B cell (primary cell): ENCODE results near the gene ZNF521. TPM values are rescaled to one million over a fixed set of nuclear protein-coding genes. Genes with fewer than 3 reads are reported as not detected.

Experiments
- ATAC-seq: fragments of 200-7000 bp; cut with Tn5 transposase; one replicate; pipeline ENCODE4 v1.10.0; 2021; ENCODE audit warnings: low read depth, mild to moderate bottlenecking, moderate number of reproducible peaks, moderate library complexity
- CTCF ChIA-PET: fragments of 350-600 bp; sonication (Branson Sonifier 250); formaldehyde crosslinking; loops from one replicate; lab custom pipeline; 2021; ENCODE audit warnings: antibody characterized with exemption, inconsistent platforms; lab: Charles Lee
- POLR2A ChIA-PET: fragments of 350-600 bp; sonication (Branson Sonifier 250); formaldehyde crosslinking; loops from one replicate; lab custom pipeline; 2021; ENCODE audit warnings: antibody characterized with exemption; lab: Charles Lee
- DNase-seq: peaks from one replicate; pipeline ENCODE4 v3.0.0; 2013
- H2AFZ ChIP-seq: 2 replicates; pipeline ENCODE4 v1.6.1; 2012; ENCODE audit warnings: mild to moderate bottlenecking, low read depth, low read length; ENCODE audit not compliant: insufficient read depth, poor library complexity, severe bottlenecking
- H3K27ac ChIP-seq, 2 donors: 1 replicate in 1 of 2; 2 replicates in 1 of 2; pipeline ENCODE4 v1.5.1; 2012 to 2013; ENCODE audit warnings: low read length in 2 of 2, mild to moderate bottlenecking in 2 of 2, moderate library complexity in 1 of 2
- H3K27me3 ChIP-seq, 4 experiments: fragments of 200-600 bp in 1 of 4; sonication (generic) in 1 of 4; replicated peaks in 1 of 4; 1 replicate in 2 of 4; 2 replicates in 2 of 4; pipeline versions ENCODE4 v1.6.1 to v1.7.0; 2013 to 2016; ENCODE audit warnings: low read length in 3 of 4, mild to moderate bottlenecking in 2 of 4, mixed read lengths in 1 of 4, moderate library complexity in 1 of 4; ENCODE audit not compliant: insufficient read depth in 4 of 4, control insufficient read depth in 3 of 4; ENCODE audit errors: control extremely low read depth in 1 of 4
- H3K36me3 ChIP-seq, 2 experiments: replicated peaks in 1 of 2; 1 replicate in 1 of 2; 2 replicates in 1 of 2; pipeline versions ENCODE4 v1.6.1 to v1.7.1; 2013; ENCODE audit warnings: low read length in 1 of 2; ENCODE audit not compliant: insufficient read depth in 2 of 2, control insufficient read depth in 1 of 2; ENCODE audit errors: control extremely low read depth in 1 of 2, extremely low read depth in 1 of 2
- H3K4me1 ChIP-seq, 2 donors: fragments of 200-600 bp in 1 of 2; sonication (generic) in 1 of 2; 1 replicate in 1 of 2; 2 replicates in 1 of 2; pipeline versions ENCODE4 v1.5.1 to v1.6.1; 2013 to 2017; ENCODE audit warnings: low read length in 2 of 2; ENCODE audit not compliant: control insufficient read depth in 2 of 2, insufficient read depth in 2 of 2
- H3K4me2 ChIP-seq: replicated peaks from 2 replicates; pipeline ENCODE3; 2012; ENCODE audit warnings: mild to moderate bottlenecking, low read depth, low read length; ENCODE audit not compliant: poor library complexity, severe bottlenecking
- H3K4me3 ChIP-seq, 5 experiments: fragments of 200-600 bp in 1 of 5; sonication (generic) in 1 of 5; 1 replicate in 3 of 5; 2 replicates in 2 of 5; pipeline versions ENCODE4 v1.5.1 to v1.7.0; 2011 to 2016; ENCODE audit warnings: low read length in 4 of 5, mild to moderate bottlenecking in 4 of 5, low read depth in 2 of 5, control low read depth in 1 of 5, moderate library complexity in 1 of 5; ENCODE audit not compliant: insufficient read depth in 1 of 5; ENCODE audit errors: control extremely low read depth in 1 of 5, extremely low read depth in 1 of 5
- H3K79me2 ChIP-seq: fragments of 200-600 bp; sonication (generic); one replicate; pipeline ENCODE4 v1.6.0; 2016; ENCODE audit warnings: low read length; ENCODE audit not compliant: control insufficient read depth, insufficient read depth
- H3K9ac ChIP-seq: fragments of 200-600 bp; sonication (generic); 2 replicates; pipeline ENCODE4 v1.6.1; 2017; ENCODE audit warnings: mild to moderate bottlenecking, low read length, moderate library complexity
- H3K9me3 ChIP-seq, 3 donors: one replicate each; pipeline versions ENCODE4 v1.6.1 to v1.7.1; 2013; ENCODE audit warnings: low read length in 2 of 3; ENCODE audit not compliant: control insufficient read depth in 2 of 3, insufficient read depth in 1 of 3; ENCODE audit errors: control extremely low read depth in 1 of 3
- H4K20me1 ChIP-seq: 2 replicates; pipeline ENCODE4 v1.6.0; 2012; ENCODE audit warnings: mild to moderate bottlenecking, low read length; ENCODE audit not compliant: insufficient read depth, control insufficient read depth, poor library complexity, severe bottlenecking
- H3K27ac Mint-ChIP-seq: one replicate; pipeline ENCODE4 v1.8.0; 2021; ENCODE audit warnings: mixed read lengths
- H3K27me3 Mint-ChIP-seq: one replicate; pipeline ENCODE4 v1.8.0; 2021; ENCODE audit warnings: mixed read lengths
- H3K4me1 Mint-ChIP-seq: one replicate; pipeline ENCODE4 v1.8.0; 2021; ENCODE audit warnings: mixed read lengths
- H3K4me3 Mint-ChIP-seq: one replicate; pipeline ENCODE4 v1.8.0; 2021; ENCODE audit warnings: mixed read lengths
- H3K9me3 Mint-ChIP-seq: one replicate; pipeline ENCODE4 v1.8.0; 2022; ENCODE audit warnings: mixed read lengths; ENCODE audit not compliant: insufficient read depth
- EZH2 ChIP-seq: IDR thresholded peaks from 2 replicates; pipeline ENCODE4 v1.6.1; 2012; ENCODE audit warnings: borderline replicate concordance, low read depth, mild to moderate bottlenecking, moderate library complexity, low read length; ENCODE audit not compliant: insufficient read depth, poor library complexity, severe bottlenecking
- WGBS: methylation state at CpG from one replicate; pipeline ENCODE4 v1.1.5; 2013; ENCODE audit warnings: missing lambda C conversion rate; ENCODE audit not compliant: insufficient coverage; 5-methylcytosine and 5-hydroxymethylcytosine counted together
- intact Hi-C: fragments of 100-400 bp; cut with micrococcal nuclease; formaldehyde crosslinking; loops from one replicate; pipeline ENCODE4 v1.10.0; 2022
- polyA plus RNA-seq: library from polyadenylated mRNA; depleted of rRNA; stranded (reverse); fragments of >200 nt; gene quantifications from 2 replicates; pipeline ENCODE4 v1.2.3, GENCODE V29; 2012
- total RNA-seq, 2 donors: library from RNA; stranded (reverse); fragments of 120-200 nt in 1 of 2; gene quantifications; 1 replicate in 1 of 2; 2 replicates in 1 of 2; pipeline versions ENCODE4 v1.2.3 to v1.2.4, GENCODE V29; 2013 to 2022
- TF ChIP-seq, protein P1 (sequence below): fragments of 200-600 bp; IDR thresholded peaks from one replicate; pipeline ENCODE4 v1.8.0; 2022; ENCODE audit warnings: antibody characterized with exemption, mild to moderate bottlenecking

ZNF521 gene
- total and polyA plus RNA-seq, 2 donors (not counting 1 experiment from before 2014, with no cell fraction given): 0.04 to 9.0 TPM

DNA sequence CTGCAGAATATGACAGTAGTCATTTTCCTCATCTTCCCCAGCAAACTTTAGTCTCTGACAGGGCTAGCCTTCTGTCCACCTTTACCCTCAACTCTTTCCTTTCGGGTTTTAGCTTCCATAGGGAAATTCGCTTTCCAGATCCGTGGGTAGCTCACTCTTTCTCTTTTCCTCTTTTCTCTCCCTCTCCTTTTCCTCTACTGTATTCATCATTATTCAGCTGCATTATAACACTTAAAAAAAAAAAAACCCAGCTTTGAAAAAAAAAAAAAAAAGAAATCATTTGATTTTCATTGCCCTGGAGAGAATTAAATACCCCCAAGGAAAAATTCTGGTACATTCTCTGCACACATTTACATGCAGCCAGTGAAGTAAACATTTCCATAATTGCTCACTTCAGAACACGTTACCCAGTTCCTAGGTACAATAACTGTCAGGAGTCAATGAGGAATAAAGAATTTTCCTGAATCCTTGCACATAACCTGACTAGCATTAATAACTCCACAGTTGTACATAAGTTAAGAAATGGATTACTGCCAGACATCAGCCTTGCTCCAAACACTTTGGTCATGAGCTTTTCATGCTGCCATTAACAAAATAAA is 63.5 kb downstream of the ZNF521 start:
- intact Hi-C loops: no loop called here
- no peak for TF ChIP-seq EZH2
- TF ChIP-seq, protein P1, sequence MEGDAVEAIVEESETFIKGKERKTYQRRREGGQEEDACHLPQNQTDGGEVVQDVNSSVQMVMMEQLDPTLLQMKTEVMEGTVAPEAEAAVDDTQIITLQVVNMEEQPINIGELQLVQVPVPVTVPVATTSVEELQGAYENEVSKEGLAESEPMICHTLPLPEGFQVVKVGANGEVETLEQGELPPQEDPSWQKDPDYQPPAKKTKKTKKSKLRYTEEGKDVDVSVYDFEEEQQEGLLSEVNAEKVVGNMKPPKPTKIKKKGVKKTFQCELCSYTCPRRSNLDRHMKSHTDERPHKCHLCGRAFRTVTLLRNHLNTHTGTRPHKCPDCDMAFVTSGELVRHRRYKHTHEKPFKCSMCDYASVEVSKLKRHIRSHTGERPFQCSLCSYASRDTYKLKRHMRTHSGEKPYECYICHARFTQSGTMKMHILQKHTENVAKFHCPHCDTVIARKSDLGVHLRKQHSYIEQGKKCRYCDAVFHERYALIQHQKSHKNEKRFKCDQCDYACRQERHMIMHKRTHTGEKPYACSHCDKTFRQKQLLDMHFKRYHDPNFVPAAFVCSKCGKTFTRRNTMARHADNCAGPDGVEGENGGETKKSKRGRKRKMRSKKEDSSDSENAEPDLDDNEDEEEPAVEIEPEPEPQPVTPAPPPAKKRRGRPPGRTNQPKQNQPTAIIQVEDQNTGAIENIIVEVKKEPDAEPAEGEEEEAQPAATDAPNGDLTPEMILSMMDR: no peak
- Histone ChIP-seq H3K9me3 (no peaks in the 10 kb centered on the region), H4K20me1 (no peaks in the 10 kb centered on the region), H3K36me3 (no peaks in the 10 kb centered on the region), H2AFZ (no peak overlapping the region), H3K79me2 (no peaks in the 10 kb centered on the region), H3K4me3 (no peak overlapping the region), H3K4me2 (no peak overlapping the region), H3K27me3 (no peaks in the 10 kb centered on the region), H3K9ac (no peak overlapping the region), H3K4me1 (no peaks in the 10 kb centered on the region), H3K27ac (no peak overlapping the region)
- ATAC-seq: no peak
- 93% methylated on average over 3 of the region's 4 CpGs for WGBS
- ChIA-PET CTCF (interaction anchor here (0.5 to 0.6 kb wide), 2 partner anchors 8 to 404 kb away, joined by 3 to 5 read pairs; no protein-coding TSS in a partner anchor), POLR2A (no interaction called here)
- Mint-ChIP-seq H3K4me3 (no peak overlapping the region), H3K9me3 (no peaks in the 10 kb centered on the region), H3K4me1 (no peaks in the 10 kb centered on the region), H3K27ac (no peak overlapping the region), H3K27me3 (peaks cover 8% of the 10 kb centered on the region)
- no peak for DNase-seq

DNA sequence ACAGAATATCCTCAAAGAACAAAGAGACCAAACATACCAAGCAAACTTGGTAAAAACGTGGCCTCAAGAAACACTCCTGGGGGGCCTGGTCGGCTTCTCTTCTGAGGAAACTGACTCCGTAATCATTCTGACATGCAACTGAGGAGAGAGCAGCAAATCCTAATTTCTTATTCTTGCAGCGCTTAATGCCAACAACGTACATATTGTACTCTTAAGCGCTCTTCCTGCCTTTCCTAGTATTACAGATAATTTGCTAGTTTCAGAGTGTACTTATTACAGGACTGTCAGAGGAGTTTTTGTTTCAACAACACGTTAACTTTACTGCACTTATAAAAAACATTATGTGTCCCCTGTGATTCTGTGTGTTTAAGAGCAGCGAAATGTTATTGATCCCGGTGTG is 64.9 kb downstream of the ZNF521 start:
- H4K20me1 ChIP-seq: no peaks in the 10 kb centered on the region
- H2AFZ ChIP-seq: no peak overlapping the region
- WGBS: 92% methylated on average over 4 of the region's 9 CpGs
- Mint-ChIP-seq H3K27ac (no peak overlapping the region), H3K9me3 (no peaks in the 10 kb centered on the region), H3K27me3 (peaks cover 6% of the 10 kb centered on the region), H3K4me1 (peaks cover 3% of the 10 kb centered on the region), H3K4me3 (no peak overlapping the region)
- no peaks in the 10 kb centered on the region for H3K9me3 ChIP-seq
- intact Hi-C loops: no loop called here
- no peak overlapping the region for H3K9ac ChIP-seq
- H3K4me1 ChIP-seq: peaks cover 0 to 2% of the 10 kb centered on the region in 2 donors
- ATAC-seq (no peak), DNase-seq (no peak)
- no peaks in the 10 kb centered on the region for H3K36me3 ChIP-seq
- H3K4me2 ChIP-seq: no peak overlapping the region
- H3K27me3 ChIP-seq: no peaks in the 10 kb centered on the region
- H3K27ac ChIP-seq: no peak overlapping the region
- H3K4me3 ChIP-seq: no peak overlapping the region
- ChIA-PET CTCF (no interaction called here), POLR2A (no interaction called here)
- TF ChIP-seq EZH2: no peak
- TF ChIP-seq, protein P1: no peak
- H3K79me2 ChIP-seq: no peaks in the 10 kb centered on the region
